BLaER1 treated with 17β-estradiol and CSF1 and Interleukin-3, amounts not matched to agents 10 nM and 100 nM (cell line): ENCODE data around the gene RSAD2.

Experiments used
- H3K27ac ChIP-seq, 11 experiments: shearing (Covaris generic); formaldehyde crosslinking; 2 replicates each; pipeline ENCODE4 v1.8.1; 2022
- H3K27me3 ChIP-seq, 11 experiments: shearing (Covaris generic); formaldehyde crosslinking; 2 replicates each; pipeline ENCODE4 v1.8.1; 2022
- H3K36me3 ChIP-seq, 11 experiments: shearing (Covaris generic); formaldehyde crosslinking; 2 replicates each; pipeline ENCODE4 v1.8.1; 2022
- H3K4me1 ChIP-seq, 10 experiments: shearing (Covaris generic); formaldehyde crosslinking; 2 replicates each; pipeline ENCODE4 v1.8.1; 2022
- H3K4me2 ChIP-seq, 11 experiments: shearing (Covaris generic); formaldehyde crosslinking; 2 replicates each; pipeline ENCODE4 v1.8.1; 2022
- H3K4me3 ChIP-seq, 10 experiments: shearing (Covaris generic); formaldehyde crosslinking; 2 replicates each; pipeline ENCODE4 v1.8.1; 2022
- H3K9ac ChIP-seq, 11 experiments: shearing (Covaris generic); formaldehyde crosslinking; 2 replicates each; pipeline ENCODE4 v1.8.1; 2022
- H3K9me3 ChIP-seq, 11 experiments: shearing (Covaris generic); formaldehyde crosslinking; replicated peaks in 1 of 11; 2 replicates each; pipeline ENCODE4 v1.8.1; 2022
- H4K20me1 ChIP-seq, 11 experiments: shearing (Covaris generic); formaldehyde crosslinking; 2 replicates each; pipeline ENCODE4 v1.8.1; 2022
- Cebpa-rat ChIP-seq, 11 experiments: shearing (Covaris generic); IDR thresholded peaks; 2 replicates each; pipeline ENCODE4 v1.8.1; 2022

Gene RSAD2

DNA sequence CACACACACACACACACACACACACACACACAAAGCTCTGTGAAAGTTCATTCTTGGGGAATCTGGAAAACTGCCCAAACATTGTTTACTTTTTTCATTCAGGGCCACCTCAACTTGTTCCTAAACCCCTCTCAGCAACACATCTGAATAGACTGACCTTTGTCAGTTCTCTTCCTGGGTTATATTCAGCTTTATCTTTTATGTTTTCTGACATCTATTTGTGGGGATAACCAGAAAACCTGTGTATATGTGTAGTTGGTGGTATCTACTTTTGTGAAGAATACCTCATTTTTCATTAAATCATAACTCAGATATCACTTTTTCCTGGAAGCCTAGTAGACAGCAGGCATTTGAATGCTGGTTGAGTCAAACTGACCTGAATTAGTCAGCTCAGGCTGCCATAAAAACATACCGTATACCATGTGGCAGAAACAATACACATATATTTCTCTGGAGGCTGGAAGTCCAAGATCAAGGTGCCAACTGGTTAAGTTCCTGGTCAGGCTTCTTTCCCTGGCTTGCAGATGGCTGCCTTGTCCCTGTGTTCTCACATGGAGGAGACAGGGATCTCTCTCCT is 28.7 kb downstream of the RSAD2 start:
- H3K9ac ChIP-seq = no peak overlapping the region
- no peak overlapping the region for H3K4me2 ChIP-seq
- no peaks in the 10 kb centered on the region for H3K27me3 ChIP-seq
- peaks cover 21 to 28% (median 26%) of the 10 kb centered on the region in 10 experiments for H3K4me1 ChIP-seq
- H3K4me3 ChIP-seq = no peak overlapping the region
- H3K9me3 ChIP-seq = peaks cover 10 to 35% (median 24%) of the 10 kb centered on the region in 11 experiments; a peak in 18 of 22 replicates
- H3K36me3 ChIP-seq = no peaks in the 10 kb centered on the region
- no peak overlapping the region for H3K27ac ChIP-seq
- no peaks in the 10 kb centered on the region for H4K20me1 ChIP-seq
- TF ChIP-seq Cebpa-rat (IDR thresholded peaks at IDR 0.05) = no peak

- Histone ChIP-seq H3K4me2 (peak overlapping the region in 2 of 11 experiments; percentile 62 to 75; a peak in 3 of 22 replicates), H4K20me1 (no peaks in the 10 kb centered on the region), H3K27ac (no peak overlapping the region), H3K4me3 (no peak overlapping the region), H3K4me1 (peaks cover 25 to 32% (median 28%) of the 10 kb centered on the region in 10 experiments), H3K9me3 (peaks cover 0 to 18% (median 10%) of the 10 kb centered on the region in 11 experiments; a peak in 14 of 22 replicates), H3K9ac (no peak overlapping the region), H3K36me3 (no peaks in the 10 kb centered on the region), H3K27me3 (no peaks in the 10 kb centered on the region)
- TF ChIP-seq Cebpa-rat (IDR thresholded peaks at IDR 0.05) = no peak
Measured at GRCh38 chr2:6908291-6908690, 30.7 kb downstream of the RSAD2 start.

DNA sequence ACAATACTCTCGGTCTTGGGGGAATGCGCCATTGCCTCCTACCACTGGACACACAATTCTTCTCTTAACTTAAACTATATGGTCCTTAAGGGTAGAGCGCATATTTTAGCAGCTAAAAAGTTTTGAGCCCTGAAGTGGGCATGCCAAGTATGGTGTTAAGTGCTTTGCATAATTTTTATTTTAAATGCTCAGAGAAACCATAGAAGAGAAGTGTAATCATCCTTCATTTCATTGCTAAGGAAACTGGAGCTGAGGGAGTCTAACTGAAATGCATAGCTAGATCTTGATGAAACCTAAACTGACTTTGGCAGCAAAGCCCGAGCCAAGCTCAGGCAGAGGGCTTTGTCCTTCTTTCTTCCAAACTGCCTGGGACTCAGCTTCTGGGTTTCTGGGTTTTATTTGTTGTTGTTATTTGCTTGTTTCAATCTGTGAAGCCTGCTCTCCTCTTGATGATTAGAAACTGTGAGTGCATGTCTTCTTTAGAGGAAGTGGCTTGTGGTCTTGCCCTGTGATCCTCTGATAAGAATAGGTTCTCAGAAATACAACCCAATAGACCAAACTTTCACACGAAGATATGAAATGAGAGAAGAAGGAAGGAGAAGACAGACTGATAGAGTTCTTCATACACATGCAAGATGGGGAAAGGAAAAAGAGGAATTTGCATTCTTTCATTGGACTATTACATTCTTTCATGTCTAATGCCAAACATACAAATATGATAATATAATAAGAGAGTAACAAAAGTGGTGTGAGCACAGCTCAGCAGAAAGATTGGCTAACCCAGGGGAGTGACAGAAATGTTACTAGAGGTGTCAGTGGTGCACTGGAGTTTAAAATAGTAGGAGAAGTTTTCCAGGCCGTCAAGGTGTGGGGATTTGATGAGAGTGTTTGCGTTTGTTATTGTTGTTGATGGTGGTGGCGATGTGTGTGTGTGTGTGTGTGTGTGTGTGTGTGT is 32.1 kb downstream of the RSAD2 start:
- Histone ChIP-seq H3K27ac (peak overlapping the region in 8 of 11 experiments; percentile 0 to 67 (median 46); a peak in 13 of 22 replicates), H3K9me3 (peaks cover 0 to 7% (median 0%) of the 10 kb centered on the region in 11 experiments; a peak in 6 of 22 replicates), H3K4me2 (peak overlapping the region; percentile 62 to 81 (median 75)), H3K4me3 (no peak overlapping the region), H3K27me3 (no peaks in the 10 kb centered on the region), H4K20me1 (no peaks in the 10 kb centered on the region), H3K4me1 (peaks cover 25 to 32% (median 28%) of the 10 kb centered on the region in 10 experiments), H3K9ac (peak overlapping the region in 5 of 11 experiments; percentile 3 to 62 (median 25); a peak in 7 of 22 replicates), H3K36me3 (no peaks in the 10 kb centered on the region)
- TF ChIP-seq Cebpa-rat (IDR thresholded peaks at IDR 0.05) = no peak

DNA sequence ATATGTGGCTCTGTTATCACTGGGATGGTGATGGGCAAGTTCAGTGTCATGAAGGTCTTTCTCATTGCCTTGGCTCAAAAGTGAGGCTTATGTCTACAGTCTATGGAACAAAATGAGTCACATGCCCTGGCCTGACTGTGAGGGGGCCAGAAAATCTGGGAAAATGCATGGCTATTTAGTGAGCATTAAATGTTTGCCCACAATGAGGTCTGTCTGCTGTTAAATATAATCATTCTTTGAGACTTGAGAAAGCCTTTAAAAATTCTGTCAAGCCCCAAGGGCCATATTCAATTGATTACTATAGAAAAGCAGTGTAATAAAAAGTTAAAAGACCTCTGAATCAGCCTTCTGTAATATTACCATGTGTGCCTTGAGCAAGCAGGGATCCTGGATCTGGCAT is 34.1 kb downstream of the RSAD2 start:
- Histone ChIP-seq H3K4me3 (no peak overlapping the region), H3K4me2 (peak overlapping the region in 6 of 11 experiments; percentile 62 to 79 (median 74); a peak in 7 of 22 replicates), H3K27me3 (peaks cover 0 to 5% (median 0%) of the 10 kb centered on the region in 11 experiments; a peak in 2 of 22 replicates), H3K9me3 (no peaks in the 10 kb centered on the region), H3K9ac (no peak overlapping the region), H4K20me1 (no peaks in the 10 kb centered on the region), H3K36me3 (no peaks in the 10 kb centered on the region), H3K27ac (no peak overlapping the region), H3K4me1 (peaks cover 25 to 32% (median 29%) of the 10 kb centered on the region in 10 experiments)
- no peak for TF ChIP-seq Cebpa-rat (IDR thresholded peaks at IDR 0.05)

- Histone ChIP-seq H3K27me3 (peaks cover 0 to 17% (median 3%) of the 10 kb centered on the region in 11 experiments; a peak in 9 of 22 replicates), H3K9ac (no peak overlapping the region), H3K36me3 (no peaks in the 10 kb centered on the region), H3K4me2 (no peak overlapping the region), H3K4me3 (no peak overlapping the region), H3K9me3 (no peaks in the 10 kb centered on the region), H4K20me1 (no peaks in the 10 kb centered on the region; a peak in 1 of 22 replicates), H3K27ac (no peak overlapping the region), H3K4me1 (peaks cover 25 to 39% (median 34%) of the 10 kb centered on the region in 10 experiments)
- TF ChIP-seq Cebpa-rat (IDR thresholded peaks at IDR 0.05) = no peak
Measured at GRCh38 chr2:6913415-6914157, 36.0 kb downstream of the RSAD2 start.

GRCh38 chr2:6914828-6915227 is 37.3 kb downstream of the RSAD2 start:
- no peak overlapping the region for H3K27ac ChIP-seq
- H3K4me2 ChIP-seq = no peak overlapping the region
- H3K4me3 ChIP-seq = no peak overlapping the region
- 0 out of 22 replicates have a peak, but pooled peaks cover 0 to 4% (median 0%) of the 10 kb centered on the region in 11 experiments for H3K9me3 ChIP-seq
- H3K27me3 ChIP-seq = peaks cover 0 to 27% (median 3%) of the 10 kb centered on the region in 11 experiments; a peak in 9 of 22 replicates
- no peak for TF ChIP-seq Cebpa-rat (IDR thresholded peaks at IDR 0.05)
- H3K36me3 ChIP-seq = no peaks in the 10 kb centered on the region
- peaks cover 26 to 40% (median 34%) of the 10 kb centered on the region in 10 experiments for H3K4me1 ChIP-seq
- peaks cover 0 to 10% (median 0%) of the 10 kb centered on the region in 11 experiments; a peak in 3 of 22 replicates for H4K20me1 ChIP-seq
- no peak overlapping the region for H3K9ac ChIP-seq

DNA sequence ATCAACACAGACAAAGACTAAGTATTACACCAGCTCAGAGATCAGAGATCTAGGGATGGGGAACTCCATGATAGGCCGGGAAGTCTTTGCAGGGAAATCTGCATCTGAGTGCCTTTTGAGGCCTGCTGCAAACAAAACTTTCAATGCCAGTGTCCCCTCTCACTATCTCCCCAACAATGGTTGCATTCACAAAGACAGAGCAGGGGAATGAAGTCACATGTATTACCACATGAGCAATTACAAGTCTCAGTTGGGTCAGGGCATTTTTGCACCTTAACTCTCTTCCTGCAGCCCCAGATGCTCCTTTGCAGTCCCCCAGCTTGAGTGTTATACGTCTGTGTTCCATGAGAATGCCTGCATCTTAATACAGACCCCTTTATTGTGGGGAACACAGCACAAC is 37.8 kb downstream of the RSAD2 start:
- Histone ChIP-seq H3K9me3 (0 out of 22 replicates have a peak, but pooled peaks cover 0 to 4% (median 0%) of the 10 kb centered on the region in 11 experiments), H3K36me3 (no peaks in the 10 kb centered on the region), H3K4me1 (peaks cover 26 to 40% (median 34%) of the 10 kb centered on the region in 10 experiments), H3K4me2 (no peak overlapping the region), H3K9ac (no peak overlapping the region), H3K4me3 (no peak overlapping the region), H4K20me1 (peaks cover 0 to 10% (median 0%) of the 10 kb centered on the region in 11 experiments; a peak in 3 of 22 replicates), H3K27me3 (peaks cover 0 to 29% (median 3%) of the 10 kb centered on the region in 11 experiments; a peak in 9 of 22 replicates), H3K27ac (no peak overlapping the region)
- no peak for TF ChIP-seq Cebpa-rat (IDR thresholded peaks at IDR 0.05)

GRCh38 chr2:6916224-6916623 is 38.6 kb downstream of the RSAD2 start:
- no peak for TF ChIP-seq Cebpa-rat (IDR thresholded peaks at IDR 0.05)
- H3K4me2 ChIP-seq = no peak overlapping the region
- 0 out of 22 replicates have a peak, but pooled peaks cover 0 to 4% (median 0%) of the 10 kb centered on the region in 11 experiments for H3K9me3 ChIP-seq
- H4K20me1 ChIP-seq = peaks cover 0 to 10% (median 0%) of the 10 kb centered on the region in 11 experiments; a peak in 3 of 22 replicates
- peaks cover 0 to 29% (median 3%) of the 10 kb centered on the region in 11 experiments; a peak in 9 of 22 replicates for H3K27me3 ChIP-seq
- H3K27ac ChIP-seq = no peak overlapping the region
- peaks cover 19 to 36% (median 29%) of the 10 kb centered on the region in 10 experiments for H3K4me1 ChIP-seq
- no peak overlapping the region for H3K9ac ChIP-seq
- H3K4me3 ChIP-seq = no peak overlapping the region
- H3K36me3 ChIP-seq = no peaks in the 10 kb centered on the region
